Neutrophil (primary cell): ENCODE data around the gene KCTD12.
"Not testable (repeated sequence)": the region's sequence is repeated elsewhere in the genome, so short reads cannot be mapped to it uniquely, and the experiment has no call there.

Experiments used
- H3K27ac ChIP-seq: fragments of 200-600 bp; sonication (generic); 2 replicates; pipeline ENCODE4 v1.5.1; 2016; ENCODE audit warnings: mild to moderate bottlenecking, moderate library complexity
- H3K27me3 ChIP-seq: fragments of 200-600 bp; sonication (generic); 2 replicates; pipeline ENCODE4 v1.6.0; 2016; ENCODE audit warnings: mild to moderate bottlenecking
- H3K36me3 ChIP-seq: fragments of 200-600 bp; sonication (generic); 2 replicates; pipeline ENCODE4 v1.5.1; 2017
- H3K4me1 ChIP-seq, 2 experiments: fragments of 200-600 bp in 1 of 2; sonication (generic) in 1 of 2; 1 replicate in 1 of 2; 2 replicates in 1 of 2; pipeline versions ENCODE4 v1.5.1 to v1.6.1; 2013 to 2016; ENCODE audit warnings: low read depth in 1 of 2, low read length in 1 of 2, mild to moderate bottlenecking in 1 of 2, moderate library complexity in 1 of 2; ENCODE audit not compliant: control insufficient read depth in 1 of 2, insufficient read depth in 1 of 2
- H3K4me3 ChIP-seq, 2 experiments: fragments of 200-600 bp in 1 of 2; sonication (generic) in 1 of 2; 1 replicate in 1 of 2; 2 replicates in 1 of 2; pipeline ENCODE4 v1.5.1; 2013 to 2016; ENCODE audit warnings: low read depth in 1 of 2, low read length in 1 of 2, mild to moderate bottlenecking in 1 of 2, moderate library complexity in 1 of 2
- H3K9me3 ChIP-seq: fragments of 200-600 bp; sonication (generic); 2 replicates; pipeline ENCODE4 v1.5.1; 2016
- CTCF ChIP-seq: fragments of 200-600 bp; sonication (generic); IDR thresholded peaks from 2 replicates; pipeline ENCODE4 v1.5.1; 2016; ENCODE audit warnings: antibody characterized with exemption

KCTD12 gene

GRCh38 chr13:76928456-76928855, 42.3 kb upstream of the KCTD12 start:
- no peaks in the 10 kb centered on the region for H3K9me3 ChIP-seq
- H3K4me1 ChIP-seq = no peaks in the 10 kb centered on the region
- H3K36me3 ChIP-seq = no peaks in the 10 kb centered on the region
- H3K27me3 ChIP-seq = no peaks in the 10 kb centered on the region
- no peak for TF ChIP-seq CTCF
- no peak overlapping the region for H3K4me3 ChIP-seq
- no peak overlapping the region for H3K27ac ChIP-seq

DNA sequence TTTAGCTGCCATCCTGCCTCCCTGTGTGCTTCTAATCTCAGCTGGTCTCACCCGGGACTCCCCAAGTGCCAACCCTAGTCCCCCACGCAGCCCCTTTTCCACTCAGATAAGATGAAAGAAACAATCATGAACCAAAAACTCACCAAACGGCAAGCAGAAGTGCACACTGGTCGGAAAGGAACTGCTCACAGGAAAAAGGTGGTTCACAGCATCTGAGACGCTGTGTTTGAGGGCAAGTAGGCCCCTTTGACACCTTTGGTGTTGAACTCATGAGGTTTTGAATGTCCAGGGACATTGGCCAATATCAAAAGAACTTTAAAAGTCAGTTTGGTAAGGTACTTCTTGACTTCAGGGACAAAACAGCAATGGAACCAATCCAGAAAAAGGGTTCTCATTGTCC, 41.8 kb upstream of the KCTD12 start:
- Histone ChIP-seq H3K4me3 (no peak overlapping the region), H3K27ac (no peak overlapping the region), H3K36me3 (no peaks in the 10 kb centered on the region), H3K27me3 (no peaks in the 10 kb centered on the region), H3K4me1 (no peaks in the 10 kb centered on the region), H3K9me3 (no peaks in the 10 kb centered on the region)
- TF ChIP-seq CTCF = no peak

DNA sequence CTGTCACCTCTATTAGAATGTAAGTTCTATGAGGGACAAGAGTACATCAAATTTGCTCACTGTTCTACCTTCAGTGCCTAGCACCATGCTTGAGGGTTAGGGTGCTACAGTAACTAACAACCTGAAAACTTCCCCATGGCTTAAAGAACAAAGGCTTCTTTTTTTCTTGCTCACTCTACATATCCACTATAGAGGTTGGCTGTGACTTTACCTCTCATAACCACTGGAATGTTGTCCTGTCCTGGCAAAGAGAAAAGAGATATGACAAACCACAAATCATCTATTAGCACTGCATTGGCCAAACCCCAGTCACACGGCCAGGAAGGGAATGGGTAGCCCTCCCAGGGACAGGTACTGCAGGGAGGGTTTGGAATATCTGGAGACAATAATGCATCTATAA, 38.9 kb upstream of the KCTD12 start:
- H3K27ac ChIP-seq = no peak overlapping the region
- no peak overlapping the region for H3K4me3 ChIP-seq
- no peak for TF ChIP-seq CTCF
- no peaks in the 10 kb centered on the region for H3K27me3 ChIP-seq
- no peaks in the 10 kb centered on the region for H3K4me1 ChIP-seq
- H3K36me3 ChIP-seq = no peaks in the 10 kb centered on the region
- no peaks in the 10 kb centered on the region for H3K9me3 ChIP-seq

DNA sequence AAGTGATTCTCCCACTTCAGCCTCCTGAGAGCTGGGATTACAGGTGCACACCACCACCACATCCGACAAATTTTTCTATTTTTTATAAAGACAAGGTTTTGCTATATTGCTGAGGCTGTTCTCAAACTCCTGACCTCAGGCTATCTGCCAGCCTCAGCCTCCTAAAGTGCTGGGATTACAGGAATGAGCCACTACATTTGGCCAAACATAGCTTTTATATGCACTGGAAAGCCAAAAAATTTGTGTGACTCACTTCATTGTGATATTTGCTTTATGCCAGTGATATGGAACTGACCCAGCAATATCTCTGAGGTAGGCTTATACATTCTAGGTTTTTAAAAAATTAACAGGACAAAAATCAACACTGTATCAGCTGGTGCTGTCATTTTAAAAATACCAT, 35.3 kb upstream of the KCTD12 start:
- H3K9me3 ChIP-seq = no peaks in the 10 kb centered on the region
- H3K4me1 ChIP-seq = no peaks in the 10 kb centered on the region
- no peaks in the 10 kb centered on the region for H3K27me3 ChIP-seq
- no peak for TF ChIP-seq CTCF
- no peaks in the 10 kb centered on the region for H3K36me3 ChIP-seq
- no peak overlapping the region for H3K27ac ChIP-seq
- no peak overlapping the region for H3K4me3 ChIP-seq

- H3K4me3 ChIP-seq, H3K9me3 ChIP-seq, H3K27ac ChIP-seq, H3K27me3 ChIP-seq, H3K36me3 ChIP-seq, H3K4me1 ChIP-seq: not testable (repeated sequence)
Observed at GRCh38 chr13:76917755-76918481, 31.7 kb upstream of the KCTD12 start.

DNA sequence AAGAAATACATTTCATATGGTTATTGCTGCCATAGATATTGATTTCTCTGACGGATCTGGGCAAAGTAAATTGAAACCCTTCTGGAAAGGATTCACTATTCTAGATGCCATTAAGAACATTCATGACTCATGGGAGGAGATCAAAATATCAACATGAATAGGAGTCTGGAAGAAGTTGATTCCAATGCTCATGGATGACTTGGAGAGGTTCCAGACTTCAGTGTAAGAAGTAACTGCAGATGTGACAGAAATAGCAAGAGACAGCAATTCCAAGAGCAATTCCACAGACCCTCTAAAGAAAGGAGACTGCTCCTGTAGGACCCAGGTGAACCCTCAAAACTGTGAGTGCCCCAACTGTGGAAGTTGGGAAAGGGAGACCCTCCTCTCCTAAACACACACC, 30.9 kb upstream of the KCTD12 start:
- H3K27me3 ChIP-seq = no peaks in the 10 kb centered on the region
- no peaks in the 10 kb centered on the region for H3K4me1 ChIP-seq
- no peak overlapping the region for H3K27ac ChIP-seq
- H3K4me3 ChIP-seq = no peak overlapping the region
- no peaks in the 10 kb centered on the region for H3K9me3 ChIP-seq
- H3K36me3 ChIP-seq = no peaks in the 10 kb centered on the region
- no peak for TF ChIP-seq CTCF
